ENCODE data around the gene SIN3A.
"Not testable (repeated sequence)": the region's sequence is repeated elsewhere in the genome, so short reads cannot be mapped to it uniquely, and the experiment has no call there.

Gene SIN3A

GRCh38 chr15:75420698-75421097, 30.8 kb downstream of the SIN3A start:
- Histone ChIP-seq H3K9me3 (ENCODE audit: low read length) (no peaks in the 10 kb centered on the region), H3K27ac (ENCODE audit: low read depth, low read length) (no peak overlapping the region), H3K4me1 (ENCODE audit: insufficient read depth, low read length) (no peaks in the 10 kb centered on the region), H3K27me3 (ENCODE audit: control insufficient read depth in 1 of 2, insufficient read depth in 2 of 2, low read length in 2 of 2) (no peaks in the 10 kb centered on the region), H3K36me3 (ENCODE audit: insufficient read depth, low read length) (peaks cover 13% of the 10 kb centered on the region), H3K4me3 (ENCODE audit: low read depth in 1 of 2, low read length in 2 of 2) (no peak overlapping the region), H3K9ac (ENCODE audit: low read length) (no peak overlapping the region)

- H3K9ac ChIP-seq (ENCODE audit: low read length), result no peak overlapping the region
- H3K4me1 ChIP-seq (ENCODE audit: insufficient read depth, low read length), result no peaks in the 10 kb centered on the region
- no peak overlapping the region for H3K27ac ChIP-seq (ENCODE audit: low read depth, low read length)
- H3K36me3 ChIP-seq (ENCODE audit: insufficient read depth, low read length), result peaks cover 24% of the 10 kb centered on the region
- H3K27me3 ChIP-seq (ENCODE audit: control insufficient read depth in 1 of 2, insufficient read depth in 2 of 2, low read length in 2 of 2), result no peaks in the 10 kb centered on the region
- no peaks in the 10 kb centered on the region for H3K9me3 ChIP-seq (ENCODE audit: low read length)
- no peak overlapping the region for H3K4me3 ChIP-seq (ENCODE audit: low read depth in 1 of 2, low read length in 2 of 2)
Observed at GRCh38 chr15:75416584-75416983, 34.9 kb downstream of the SIN3A start.

DNA sequence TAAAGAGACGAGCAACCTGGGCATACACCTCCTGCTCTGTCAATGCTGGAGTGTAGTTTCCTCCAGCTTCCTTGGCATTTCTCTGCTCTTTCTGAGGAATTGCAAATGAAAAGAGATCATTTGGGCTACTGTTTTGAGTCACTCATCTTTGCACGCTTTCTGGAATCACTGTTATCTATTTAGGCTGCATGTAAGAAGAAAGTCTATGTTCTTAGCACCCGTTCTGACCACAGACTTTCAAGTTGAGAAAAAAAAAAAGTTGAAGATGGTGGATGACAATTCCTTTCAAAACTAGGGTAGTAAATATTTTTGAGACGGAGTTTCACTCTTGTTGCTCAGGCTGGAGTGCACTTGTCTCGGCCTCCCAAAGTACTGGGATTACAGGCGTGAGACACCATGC, 41.3 kb downstream of the SIN3A start:
- H3K36me3 ChIP-seq (ENCODE audit: insufficient read depth, low read length), result peaks cover 71% of the 10 kb centered on the region

DNA sequence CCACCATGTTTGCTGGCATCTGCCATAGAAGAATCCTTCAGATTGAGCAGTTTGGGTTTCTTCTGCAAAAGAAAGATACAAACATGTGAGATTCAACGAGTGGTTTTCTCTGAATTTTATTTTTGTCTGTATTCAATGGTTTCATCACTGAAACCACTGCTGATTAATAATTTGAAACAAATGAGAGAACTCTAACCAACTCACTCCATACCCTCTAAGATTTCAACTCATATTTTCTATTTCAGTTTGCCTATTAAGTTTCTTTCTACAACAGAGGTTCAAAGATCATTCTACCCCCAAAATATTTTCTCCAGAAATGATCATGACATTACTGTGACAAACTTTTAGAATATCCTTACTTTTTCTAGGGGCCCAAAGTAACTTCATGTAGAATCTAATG, 44.4 kb downstream of the SIN3A start:
- H3K9me3 ChIP-seq (ENCODE audit: low read length), result no peaks in the 10 kb centered on the region
- no peak overlapping the region for H3K9ac ChIP-seq (ENCODE audit: low read length)
- H3K4me3 ChIP-seq (ENCODE audit: low read depth in 1 of 2, low read length in 2 of 2), result no peak overlapping the region
- H3K4me1 ChIP-seq (ENCODE audit: insufficient read depth, low read length), result no peaks in the 10 kb centered on the region
- peaks cover 78% of the 10 kb centered on the region for H3K36me3 ChIP-seq (ENCODE audit: insufficient read depth, low read length)
- no peak overlapping the region for H3K27ac ChIP-seq (ENCODE audit: low read depth, low read length)
- no peaks in the 10 kb centered on the region for H3K27me3 ChIP-seq (ENCODE audit: control insufficient read depth in 1 of 2, insufficient read depth in 2 of 2, low read length in 2 of 2)

More for the DNA sequence above, 41.3 kb downstream of the SIN3A start:
- no peak overlapping the region for H3K27ac ChIP-seq (ENCODE audit: low read depth, low read length)
- no peak overlapping the region for H3K9ac ChIP-seq (ENCODE audit: low read length)
- no peaks in the 10 kb centered on the region for H3K27me3 ChIP-seq (ENCODE audit: control insufficient read depth in 1 of 2, insufficient read depth in 2 of 2, low read length in 2 of 2)
- H3K4me3 ChIP-seq (ENCODE audit: low read depth in 1 of 2, low read length in 2 of 2), result no peak overlapping the region
- H3K9me3 ChIP-seq (ENCODE audit: low read length), result no peaks in the 10 kb centered on the region
- H3K4me1 ChIP-seq (ENCODE audit: insufficient read depth, low read length), result no peaks in the 10 kb centered on the region

GRCh38 chr15:75403892-75404291, 47.6 kb downstream of the SIN3A start:
- Histone ChIP-seq H3K36me3 (ENCODE audit: insufficient read depth, low read length) (peaks cover 61% of the 10 kb centered on the region), H3K9ac (ENCODE audit: low read length) (no peak overlapping the region), H3K4me3 (ENCODE audit: low read depth in 1 of 2, low read length in 2 of 2) (no peak overlapping the region), H3K27me3 (ENCODE audit: control insufficient read depth in 1 of 2, insufficient read depth in 2 of 2, low read length in 2 of 2) (no peaks in the 10 kb centered on the region), H3K9me3 (ENCODE audit: low read length) (no peaks in the 10 kb centered on the region), H3K27ac (ENCODE audit: low read depth, low read length) (no peak overlapping the region), H3K4me1 (ENCODE audit: insufficient read depth, low read length) (no peaks in the 10 kb centered on the region)

DNA sequence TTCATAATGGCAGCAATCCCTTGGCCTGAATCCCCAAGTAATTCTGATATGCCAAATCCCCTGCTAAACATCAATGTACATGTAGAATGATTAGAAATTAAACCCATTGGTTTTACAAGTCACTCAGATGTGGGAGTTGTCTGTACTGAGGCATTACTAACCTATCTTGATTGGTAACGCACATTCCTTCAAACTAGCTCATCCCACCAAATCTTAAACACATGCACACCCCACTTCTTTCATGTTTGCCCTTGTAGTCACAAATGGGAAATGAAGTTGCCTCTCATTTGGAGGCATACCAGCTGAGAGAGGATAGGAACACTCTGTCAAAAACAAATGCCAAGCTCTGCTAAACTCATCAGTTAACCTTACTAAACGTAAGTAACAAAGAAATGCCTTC, 54.0 kb downstream of the SIN3A start:
- no peak overlapping the region for H3K4me3 ChIP-seq (ENCODE audit: low read depth in 1 of 2, low read length in 2 of 2)
- H3K27me3 ChIP-seq (ENCODE audit: control insufficient read depth in 1 of 2, insufficient read depth in 2 of 2, low read length in 2 of 2), result no peaks in the 10 kb centered on the region
- no peaks in the 10 kb centered on the region for H3K9me3 ChIP-seq (ENCODE audit: low read length)
- H3K9ac ChIP-seq (ENCODE audit: low read length), result no peak overlapping the region
- no peak overlapping the region for H3K27ac ChIP-seq (ENCODE audit: low read depth, low read length)
- no peaks in the 10 kb centered on the region for H3K4me1 ChIP-seq (ENCODE audit: insufficient read depth, low read length)
- peaks cover 61% of the 10 kb centered on the region for H3K36me3 ChIP-seq (ENCODE audit: insufficient read depth, low read length)

GRCh38 chr15:75389791-75390382, 61.6 kb downstream of the SIN3A start:
- no peak overlapping the region for H3K27ac ChIP-seq (ENCODE audit: low read depth, low read length)
- H3K9me3 ChIP-seq (ENCODE audit: low read length), result no peaks in the 10 kb centered on the region
- no peaks in the 10 kb centered on the region for H3K27me3 ChIP-seq (ENCODE audit: control insufficient read depth in 1 of 2, insufficient read depth in 2 of 2, low read length in 2 of 2)
- peaks cover 24% of the 10 kb centered on the region for H3K4me1 ChIP-seq (ENCODE audit: insufficient read depth, low read length)
- peaks cover 83% of the 10 kb centered on the region for H3K36me3 ChIP-seq (ENCODE audit: insufficient read depth, low read length)
- H3K9ac ChIP-seq (ENCODE audit: low read length), result no peak overlapping the region
- H3K4me3 ChIP-seq (ENCODE audit: low read depth in 1 of 2, low read length in 2 of 2), result no peak overlapping the region

GRCh38 chr15:75383986-75384385, 67.5 kb downstream of the SIN3A start:
- H3K27me3 ChIP-seq (ENCODE audit: control insufficient read depth in 1 of 2, insufficient read depth in 2 of 2, low read length in 2 of 2); H3K4me3 ChIP-seq (ENCODE audit: low read depth in 1 of 2, low read length in 2 of 2); H3K9me3 ChIP-seq (ENCODE audit: low read length); H3K27ac ChIP-seq (ENCODE audit: low read depth, low read length); H3K9ac ChIP-seq (ENCODE audit: low read length); H3K4me1 ChIP-seq (ENCODE audit: insufficient read depth, low read length): not testable (repeated sequence)
- H3K36me3 ChIP-seq (ENCODE audit: insufficient read depth, low read length), result peaks cover 68% of the 10 kb centered on the region

- H3K9me3 ChIP-seq (ENCODE audit: low read length), result no peaks in the 10 kb centered on the region
- no peaks in the 10 kb centered on the region for H3K4me1 ChIP-seq (ENCODE audit: insufficient read depth, low read length)
- no peak overlapping the region for H3K27ac ChIP-seq (ENCODE audit: low read depth, low read length)
- no peak overlapping the region for H3K9ac ChIP-seq (ENCODE audit: low read length)
- peaks cover 49% of the 10 kb centered on the region for H3K36me3 ChIP-seq (ENCODE audit: insufficient read depth, low read length)
- no peaks in the 10 kb centered on the region for H3K27me3 ChIP-seq (ENCODE audit: control insufficient read depth in 1 of 2, insufficient read depth in 2 of 2, low read length in 2 of 2)
- H3K4me3 ChIP-seq (ENCODE audit: low read depth in 1 of 2, low read length in 2 of 2), result no peak overlapping the region
Observed at GRCh38 chr15:75380773-75381172, 70.7 kb downstream of the SIN3A start.

GRCh38 chr15:75371901-75372688, 79.4 kb downstream of the SIN3A start:
- H3K36me3 ChIP-seq (ENCODE audit: insufficient read depth, low read length), result peaks cover 58% of the 10 kb centered on the region
- no peaks in the 10 kb centered on the region for H3K27me3 ChIP-seq (ENCODE audit: control insufficient read depth in 1 of 2, insufficient read depth in 2 of 2, low read length in 2 of 2)
- no peak overlapping the region for H3K27ac ChIP-seq (ENCODE audit: low read depth, low read length)
- H3K9me3 ChIP-seq (ENCODE audit: low read length), result no peaks in the 10 kb centered on the region
- no peak overlapping the region for H3K9ac ChIP-seq (ENCODE audit: low read length)
- peaks cover 20% of the 10 kb centered on the region for H3K4me1 ChIP-seq (ENCODE audit: insufficient read depth, low read length)
- H3K4me3 ChIP-seq (ENCODE audit: low read depth in 1 of 2, low read length in 2 of 2), result no peak overlapping the region

GRCh38 chr15:75371486-75371885, 80.0 kb downstream of the SIN3A start:
- H3K27me3 ChIP-seq (ENCODE audit: control insufficient read depth in 1 of 2, insufficient read depth in 2 of 2, low read length in 2 of 2), result no peaks in the 10 kb centered on the region
- peaks cover 24% of the 10 kb centered on the region for H3K4me1 ChIP-seq (ENCODE audit: insufficient read depth, low read length)
- H3K27ac ChIP-seq (ENCODE audit: low read depth, low read length), result no peak overlapping the region
- no peak overlapping the region for H3K9ac ChIP-seq (ENCODE audit: low read length)
- no peaks in the 10 kb centered on the region for H3K9me3 ChIP-seq (ENCODE audit: low read length)
- no peak overlapping the region for H3K4me3 ChIP-seq (ENCODE audit: low read depth in 1 of 2, low read length in 2 of 2)
- H3K36me3 ChIP-seq (ENCODE audit: insufficient read depth, low read length), result peaks cover 64% of the 10 kb centered on the region

All from muscle layer of colon (tissue), 2 donors.